ENCODE results near the gene TMEM127. TPM values are rescaled to one million over a fixed set of nuclear protein-coding genes. Genes with fewer than 3 reads are reported as not detected.
"Not testable (repeated sequence)": the region's sequence is repeated elsewhere in the genome, so short reads cannot be mapped to it uniquely, and the experiment has no call there.

The TMEM127 gene
- total RNA-seq, 1 experiment from 2014 or later = 25.3 TPM

GRCh38 chr2:96257744-96258143 lies 8.1 kb downstream of the TMEM127 start:
- H3K36me3 ChIP-seq (ENCODE audit: control insufficient read depth in 1 of 2, insufficient read depth in 2 of 2, low read length in 2 of 2) = peaks cover 8 to 14% of the 10 kb centered on the region in 2 experiments; a peak in 3 of 4 replicates
- H4K20me1 ChIP-seq (ENCODE audit: insufficient read depth); H3K9me3 ChIP-seq (ENCODE audit: control insufficient read depth in 1 of 2, insufficient read depth in 1 of 2, low read depth in 1 of 2, low read length in 2 of 2); H2AFZ ChIP-seq (ENCODE audit: low read depth, low read length, poor library complexity, severe bottlenecking); H3K9ac ChIP-seq (ENCODE audit: low read length); intact Hi-C loops (cut with micrococcal nuclease); H3K4me2 ChIP-seq (ENCODE audit: low read length); BruUV-seq (replicated peaks); H3K27ac ChIP-seq (ENCODE audit: low read depth, low read length); CTCF ChIA-PET; ATAC-seq; POLR2A ChIA-PET; DNase-seq (ENCODE audit: low read depth, low spot score); RAD21 ChIA-PET (ENCODE audit: low non-redundant PET in 1 of 2, low total read pairs in 2 of 2, uncharacterized antibody in 2 of 2, unreplicated experiment in 2 of 2); H3K4me3 ChIP-seq (replicated peaks in 1 of 2; ENCODE audit: low read depth in 1 of 2, low read length in 2 of 2); H3K27me3 ChIP-seq (ENCODE audit: insufficient read depth, low read length); H3K9me2 ChIP-seq (ENCODE audit: insufficient read depth): not testable (repeated sequence)
- H3K4me1 ChIP-seq (ENCODE audit: control insufficient read depth in 1 of 2, insufficient read depth in 2 of 2, low read length in 2 of 2) = peaks cover 25 to 37% of the 10 kb centered on the region in 2 experiments
- H3K79me2 ChIP-seq (ENCODE audit: insufficient read depth, low read length) = peaks cover 46% of the 10 kb centered on the region

GRCh38 chr2:96256611-96257113 lies 9.1 kb downstream of the TMEM127 start:
- Histone ChIP-seq H3K9me3 (ENCODE audit: control insufficient read depth in 1 of 2, insufficient read depth in 1 of 2, low read depth in 1 of 2, low read length in 2 of 2) (no peaks in the 10 kb centered on the region), H3K9ac (ENCODE audit: low read length) (no peak overlapping the region), H2AFZ (ENCODE audit: low read depth, low read length, poor library complexity, severe bottlenecking) (no peak overlapping the region), H3K27me3 (ENCODE audit: insufficient read depth, low read length) (no peaks in the 10 kb centered on the region), H3K4me2 (ENCODE audit: low read length) (no peak overlapping the region), H3K4me1 (ENCODE audit: control insufficient read depth in 1 of 2, insufficient read depth in 2 of 2, low read length in 2 of 2) (peaks cover 28 to 39% of the 10 kb centered on the region in 2 experiments), H3K27ac (ENCODE audit: low read depth, low read length) (no peak overlapping the region), H3K9me2 (ENCODE audit: insufficient read depth) (no peaks in the 10 kb centered on the region), H3K36me3 (ENCODE audit: control insufficient read depth in 1 of 2, insufficient read depth in 2 of 2, low read length in 2 of 2) (peaks cover 8 to 20% of the 10 kb centered on the region in 2 experiments; a peak in 3 of 4 replicates), H3K4me3 (replicated peaks in 1 of 2; ENCODE audit: low read depth in 1 of 2, low read length in 2 of 2) (no peak overlapping the region), H3K79me2 (ENCODE audit: insufficient read depth, low read length) (peaks cover 37% of the 10 kb centered on the region), H4K20me1 (ENCODE audit: insufficient read depth) (no peaks in the 10 kb centered on the region)
- ChIA-PET POLR2A (no interaction called here), RAD21 (ENCODE audit: low non-redundant PET in 1 of 2, low total read pairs in 2 of 2, uncharacterized antibody in 2 of 2, unreplicated experiment in 2 of 2) (no interaction called here), CTCF (no interaction called here)
- no TSS peak for BruUV-seq (replicated peaks)
- TF ChIP-seq MAX (IDR thresholded peaks at IDR 0.05) (no peak), JUND (IDR thresholded peaks at IDR 0.05) (no peak), EGR1 (IDR thresholded peaks at IDR 0.05; ENCODE audit: low read depth) (no peak), SIN3A (IDR thresholded peaks at IDR 0.05; ENCODE audit: low read depth) (no peak), FOSL1 (IDR thresholded peaks at IDR 0.05; ENCODE audit: low read depth) (no peak)
- TF ChIP-seq, protein P1, sequence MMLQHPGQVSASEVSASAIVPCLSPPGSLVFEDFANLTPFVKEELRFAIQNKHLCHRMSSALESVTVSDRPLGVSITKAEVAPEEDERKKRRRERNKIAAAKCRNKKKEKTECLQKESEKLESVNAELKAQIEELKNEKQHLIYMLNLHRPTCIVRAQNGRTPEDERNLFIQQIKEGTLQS (IDR thresholded peaks at IDR 0.05) = no peak
- TF ChIP-seq, protein P2, sequence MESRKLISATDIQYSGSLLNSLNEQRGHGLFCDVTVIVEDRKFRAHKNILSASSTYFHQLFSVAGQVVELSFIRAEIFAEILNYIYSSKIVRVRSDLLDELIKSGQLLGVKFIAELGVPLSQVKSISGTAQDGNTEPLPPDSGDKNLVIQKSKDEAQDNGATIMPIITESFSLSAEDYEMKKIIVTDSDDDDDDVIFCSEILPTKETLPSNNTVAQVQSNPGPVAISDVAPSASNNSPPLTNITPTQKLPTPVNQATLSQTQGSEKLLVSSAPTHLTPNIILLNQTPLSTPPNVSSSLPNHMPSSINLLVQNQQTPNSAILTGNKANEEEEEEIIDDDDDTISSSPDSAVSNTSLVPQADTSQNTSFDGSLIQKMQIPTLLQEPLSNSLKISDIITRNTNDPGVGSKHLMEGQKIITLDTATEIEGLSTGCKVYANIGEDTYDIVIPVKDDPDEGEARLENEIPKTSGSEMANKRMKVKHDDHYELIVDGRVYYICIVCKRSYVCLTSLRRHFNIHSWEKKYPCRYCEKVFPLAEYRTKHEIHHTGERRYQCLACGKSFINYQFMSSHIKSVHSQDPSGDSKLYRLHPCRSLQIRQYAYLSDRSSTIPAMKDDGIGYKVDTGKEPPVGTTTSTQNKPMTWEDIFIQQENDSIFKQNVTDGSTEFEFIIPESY (IDR thresholded peaks at IDR 0.05; ENCODE audit: extremely low read depth, insufficient replicate concordance, low read length) = no peak
- intact Hi-C loops (cut with micrococcal nuclease) = no loop called here
- DNase-seq (ENCODE audit: low read depth, low spot score) = no peak
- ATAC-seq = no peak

All from HCT116 (cell line).